ENCODE measurements around the gene MBNL1. TPM values are rescaled to one million over a fixed set of nuclear protein-coding genes. Genes with fewer than 3 reads are reported as not detected.

The MBNL1 gene
- polyA plus RNA-seq, 1 donor (not counting 4 experiments of a cell fraction or from before 2014, with no cell fraction given) = 58.3 TPM

- Histone ChIP-seq H3K4me3 (ENCODE audit: control insufficient read depth in 2 of 3, extremely low read depth in 1 of 3, insufficient read depth in 2 of 3, low read depth in 1 of 3, low read length in 3 of 3) (no peak overlapping the region), H3K9me1 (ENCODE audit: control insufficient read depth, extremely low read depth, insufficient read depth, low read length) (no peaks in the 10 kb centered on the region), H3K27ac (ENCODE audit: control insufficient read depth, insufficient read depth, low read length) (no peak overlapping the region), H3K4me2 (ENCODE audit: control insufficient read depth, extremely low read depth, insufficient read depth, low read depth, low read length) (no peak overlapping the region), H4K20me1 (ENCODE audit: control insufficient read depth, extremely low read depth, insufficient read depth, low read length) (no peaks in the 10 kb centered on the region), H3K9me3 (ENCODE audit: control insufficient read depth, low read depth, low read length) (no peaks in the 10 kb centered on the region), H3K79me2 (ENCODE audit: control insufficient read depth, insufficient read depth, low read length) (no peaks in the 10 kb centered on the region), H2AFZ (ENCODE audit: control insufficient read depth, low read length) (no peak overlapping the region), H3K36me3 (ENCODE audit: control insufficient read depth in 2 of 2, extremely low read depth in 1 of 2, insufficient read depth in 2 of 2, low read length in 2 of 2) (no peaks in the 10 kb centered on the region), H3K27me3 (ENCODE audit: control insufficient read depth, extremely low read depth, insufficient read depth, low read length) (no peaks in the 10 kb centered on the region), H3K9ac (ENCODE audit: control insufficient read depth, extremely low read depth, insufficient read depth, low read length) (no peak overlapping the region), H3K4me1 (ENCODE audit: control insufficient read depth, extremely low read depth, insufficient read depth, low read length) (no peaks in the 10 kb centered on the region)
- DNase-seq (ENCODE audit: low read depth, low spot score) (no peak), FAIRE-seq (no peak)
- dilution Hi-C loops (cut with MboI; ENCODE audit: extremely low pct_ligation_motif_present, low sequenced_read_pairs) = no loop called here
- no peak for TF ChIP-seq EZH2 (IDR thresholded peaks at IDR 0.05; ENCODE audit: low read length)
- TF ChIP-seq CTCF (optimal IDR thresholded peaks at IDR 0.05 in 1 of 3, IDR thresholded peaks at IDR 0.05 in 1 of 3, conservative IDR thresholded peaks at IDR 0.05 in 1 of 3; ENCODE audit: extremely low read depth in 1 of 3, insufficient read depth in 2 of 3, low read length in 3 of 3) = no peak
These were observed 228.7 kb downstream of the MBNL1 start for GRCh38 chr3:152497457-152497856.

GRCh38 chr3:152497890-152498289, 229.2 kb downstream of the MBNL1 start:
- dilution Hi-C loops (cut with MboI; ENCODE audit: extremely low pct_ligation_motif_present, low sequenced_read_pairs) = no loop called here
- H3K4me3 ChIP-seq (ENCODE audit: control insufficient read depth in 2 of 3, extremely low read depth in 1 of 3, insufficient read depth in 2 of 3, low read depth in 1 of 3, low read length in 3 of 3) = no peak overlapping the region
- no peak overlapping the region for H3K4me2 ChIP-seq (ENCODE audit: control insufficient read depth, extremely low read depth, insufficient read depth, low read depth, low read length)
- no peaks in the 10 kb centered on the region for H3K36me3 ChIP-seq (ENCODE audit: control insufficient read depth in 2 of 2, extremely low read depth in 1 of 2, insufficient read depth in 2 of 2, low read length in 2 of 2)
- no peaks in the 10 kb centered on the region for H3K79me2 ChIP-seq (ENCODE audit: control insufficient read depth, insufficient read depth, low read length)
- H3K9ac ChIP-seq (ENCODE audit: control insufficient read depth, extremely low read depth, insufficient read depth, low read length) = no peak overlapping the region
- no peak for DNase-seq (ENCODE audit: low read depth, low spot score)
- H2AFZ ChIP-seq (ENCODE audit: control insufficient read depth, low read length) = no peak overlapping the region
- TF ChIP-seq CTCF (optimal IDR thresholded peaks at IDR 0.05 in 1 of 3, IDR thresholded peaks at IDR 0.05 in 1 of 3, conservative IDR thresholded peaks at IDR 0.05 in 1 of 3; ENCODE audit: extremely low read depth in 1 of 3, insufficient read depth in 2 of 3, low read length in 3 of 3) = no peak
- no peak for TF ChIP-seq EZH2 (IDR thresholded peaks at IDR 0.05; ENCODE audit: low read length)
- no peak for FAIRE-seq
- H3K27ac ChIP-seq (ENCODE audit: control insufficient read depth, insufficient read depth, low read length) = no peak overlapping the region
- no peaks in the 10 kb centered on the region for H4K20me1 ChIP-seq (ENCODE audit: control insufficient read depth, extremely low read depth, insufficient read depth, low read length)
- no peaks in the 10 kb centered on the region for H3K9me3 ChIP-seq (ENCODE audit: control insufficient read depth, low read depth, low read length)
- H3K4me1 ChIP-seq (ENCODE audit: control insufficient read depth, extremely low read depth, insufficient read depth, low read length) = no peaks in the 10 kb centered on the region
- H3K27me3 ChIP-seq (ENCODE audit: control insufficient read depth, extremely low read depth, insufficient read depth, low read length) = no peaks in the 10 kb centered on the region
- H3K9me1 ChIP-seq (ENCODE audit: control insufficient read depth, extremely low read depth, insufficient read depth, low read length) = no peaks in the 10 kb centered on the region
